ENCODE results near the gene TEDC2.

- peak; percentile 19 to 39 (median 30) for TF ChIP-seq CTCF (IDR thresholded peaks at IDR 0.05)
- TF ChIP-seq POLR2A (IDR thresholded peaks at IDR 0.05) = no peak
Observed at GRCh38 chr16:2473999-2474876, 14.3 kb downstream of the TEDC2 start.
